Gastroesophageal sphincter (tissue), 4 donors: ENCODE measurements around the gene BANK1. TPM values are rescaled to one million over a fixed set of nuclear protein-coding genes. Genes with fewer than 3 reads are reported as not detected.

Experiments
- ATAC-seq: fragments of 150-250 bp; one replicate; pipeline ENCODE4 v1.9.1; 2016; ENCODE audit warnings: mild to moderate bottlenecking, moderate library complexity
- H3K27ac ChIP-seq, 4 donors: fragments of 200-600 bp; sonication (generic) in 3 of 4; 1 replicate in 3 of 4; 2 replicates in 1 of 4; pipeline ENCODE4 v1.5.1; 2016 to 2019
- H3K27me3 ChIP-seq: fragments of 200-600 bp; sonication (generic); one replicate; pipeline ENCODE4 v1.5.1; 2019
- H3K36me3 ChIP-seq, 2 donors: fragments of 200-600 bp; sonication (generic); one replicate each; pipeline ENCODE4 v1.5.1; 2019; ENCODE audit warnings: control low read depth in 1 of 2
- H3K4me1 ChIP-seq, 3 donors: fragments of 200-600 bp; sonication (generic); 1 replicate in 2 of 3; 2 replicates in 1 of 3; pipeline ENCODE4 v1.5.1; 2016 to 2019; ENCODE audit warnings: control low read depth in 2 of 3
- H3K4me3 ChIP-seq, 2 donors: fragments of 200-600 bp; sonication (generic); one replicate each; pipeline ENCODE4 v1.5.1; 2019; ENCODE audit warnings: mild to moderate bottlenecking in 1 of 2, moderate library complexity in 1 of 2
- H3K9me3 ChIP-seq, 3 donors: fragments of 200-600 bp; sonication (generic); one replicate each; pipeline ENCODE4 v1.5.1; 2017 to 2019; ENCODE audit warnings: control low read depth in 2 of 3
- EP300 ChIP-seq: sonication (generic); formaldehyde crosslinking; IDR thresholded peaks from one replicate; pipeline ENCODE4 v1.6.1; 2017; ENCODE audit warnings: antibody characterized with exemption, mild to moderate bottlenecking
- POLR2A ChIP-seq, 2 donors: fragments of 450-650 bp; IDR thresholded peaks; one replicate each; pipeline ENCODE4 v1.6.1; 2017; ENCODE audit warnings: antibody characterized with exemption in 2 of 2, mild to moderate bottlenecking in 2 of 2, moderate library complexity in 1 of 2
- POLR2AphosphoS5 ChIP-seq: sonication (generic); formaldehyde crosslinking; IDR thresholded peaks from one replicate; pipeline ENCODE4 v1.6.1; 2017; ENCODE audit warnings: antibody characterized with exemption
- WGBS, 2 donors: methylation state at CpG; one replicate each; pipeline ENCODE4 v1.1.5; 2018; ENCODE audit warnings: low coverage in 1 of 2; 5-methylcytosine and 5-hydroxymethylcytosine counted together
- total RNA-seq, 4 donors: library from RNA; depleted of rRNA; stranded (reverse); fragments of >200 nt; gene quantifications; one replicate each; pipeline ENCODE4 v1.1.0, GENCODE V29; 2016
- TF ChIP-seq, protein P1 (sequence below), 4 experiments: fragments of 200-600 bp in 2 of 4; fragments of 450-650 bp in 2 of 4; sonication (generic) in 1 of 4; IDR thresholded peaks; one replicate each; pipeline ENCODE4 v1.5.1; 2017 to 2019; ENCODE audit warnings: antibody characterized with exemption in 4 of 4, mild to moderate bottlenecking in 2 of 4, moderate library complexity in 2 of 4

Gene BANK1
- total RNA-seq, 4 donors from 2014 or later: 0.62 to 4.6 (median 0.81) TPM

DNA sequence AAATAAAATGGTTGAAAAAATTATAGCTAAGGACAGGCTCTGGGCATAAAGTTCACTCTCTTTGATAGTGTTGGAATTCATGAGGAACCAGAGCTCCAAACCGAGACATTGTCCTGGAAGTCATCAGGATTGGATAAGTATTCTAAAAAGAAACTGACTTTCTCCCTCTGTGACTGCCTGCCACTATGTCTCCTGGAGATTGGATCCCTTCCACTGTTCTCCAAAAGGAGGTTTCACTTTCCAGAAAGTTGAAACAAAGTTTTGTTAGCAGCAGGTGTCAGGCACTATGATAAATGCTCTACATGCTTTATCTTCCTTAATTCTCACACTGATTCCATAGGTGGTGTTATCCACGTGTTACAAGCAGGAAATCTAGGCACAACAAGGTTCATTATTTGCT, 16.8 kb downstream of the BANK1 start:
- H3K9me3 ChIP-seq: no peaks in the 10 kb centered on the region
- 33 to 56% methylated on average over 2 of the region's 2 CpGs for WGBS, 2 donors
- no peaks in the 10 kb centered on the region for H3K4me1 ChIP-seq
- ATAC-seq: no peak
- TF ChIP-seq EP300 (no peak), POLR2A (IDR thresholded peaks at IDR 0.05) (no peak), POLR2AphosphoS5 (no peak)
- TF ChIP-seq, protein P1, sequence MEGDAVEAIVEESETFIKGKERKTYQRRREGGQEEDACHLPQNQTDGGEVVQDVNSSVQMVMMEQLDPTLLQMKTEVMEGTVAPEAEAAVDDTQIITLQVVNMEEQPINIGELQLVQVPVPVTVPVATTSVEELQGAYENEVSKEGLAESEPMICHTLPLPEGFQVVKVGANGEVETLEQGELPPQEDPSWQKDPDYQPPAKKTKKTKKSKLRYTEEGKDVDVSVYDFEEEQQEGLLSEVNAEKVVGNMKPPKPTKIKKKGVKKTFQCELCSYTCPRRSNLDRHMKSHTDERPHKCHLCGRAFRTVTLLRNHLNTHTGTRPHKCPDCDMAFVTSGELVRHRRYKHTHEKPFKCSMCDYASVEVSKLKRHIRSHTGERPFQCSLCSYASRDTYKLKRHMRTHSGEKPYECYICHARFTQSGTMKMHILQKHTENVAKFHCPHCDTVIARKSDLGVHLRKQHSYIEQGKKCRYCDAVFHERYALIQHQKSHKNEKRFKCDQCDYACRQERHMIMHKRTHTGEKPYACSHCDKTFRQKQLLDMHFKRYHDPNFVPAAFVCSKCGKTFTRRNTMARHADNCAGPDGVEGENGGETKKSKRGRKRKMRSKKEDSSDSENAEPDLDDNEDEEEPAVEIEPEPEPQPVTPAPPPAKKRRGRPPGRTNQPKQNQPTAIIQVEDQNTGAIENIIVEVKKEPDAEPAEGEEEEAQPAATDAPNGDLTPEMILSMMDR (IDR thresholded peaks at IDR 0.05): no peak
- no peak overlapping the region for H3K4me3 ChIP-seq
- no peak overlapping the region for H3K27ac ChIP-seq
- no peaks in the 10 kb centered on the region for H3K27me3 ChIP-seq
- H3K36me3 ChIP-seq: no peaks in the 10 kb centered on the region

DNA sequence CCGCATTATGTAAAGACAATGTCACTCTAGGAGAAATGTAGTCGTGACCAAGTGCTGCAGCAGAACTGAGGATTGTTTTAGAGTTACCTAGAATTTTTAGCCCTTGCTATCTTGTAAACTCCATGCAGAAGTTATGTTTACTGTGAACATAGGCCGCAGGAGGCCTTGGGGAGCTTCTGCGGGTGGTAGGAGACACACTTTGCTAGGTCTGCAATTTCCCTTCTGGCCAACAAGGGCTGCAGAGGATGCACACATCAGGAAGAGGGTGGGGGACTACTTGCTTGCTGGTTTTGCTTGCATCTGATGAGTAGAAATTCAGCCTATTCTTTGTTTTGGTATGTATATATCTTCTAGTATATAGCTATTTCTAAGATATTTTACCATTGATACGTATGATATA, 23.1 kb downstream of the BANK1 start:
- Histone ChIP-seq H3K27ac (no peak overlapping the region), H3K4me3 (no peak overlapping the region), H3K27me3 (no peaks in the 10 kb centered on the region), H3K9me3 (no peaks in the 10 kb centered on the region), H3K4me1 (no peaks in the 10 kb centered on the region), H3K36me3 (no peaks in the 10 kb centered on the region)
- 90 to 98% methylated on average over 3 to 4 of the region's 5 CpGs for WGBS, 2 donors
- no peak for ATAC-seq
- TF ChIP-seq EP300 (no peak), POLR2AphosphoS5 (no peak), POLR2A (IDR thresholded peaks at IDR 0.05) (no peak)
- TF ChIP-seq, protein P1 (IDR thresholded peaks at IDR 0.05): no peak

DNA sequence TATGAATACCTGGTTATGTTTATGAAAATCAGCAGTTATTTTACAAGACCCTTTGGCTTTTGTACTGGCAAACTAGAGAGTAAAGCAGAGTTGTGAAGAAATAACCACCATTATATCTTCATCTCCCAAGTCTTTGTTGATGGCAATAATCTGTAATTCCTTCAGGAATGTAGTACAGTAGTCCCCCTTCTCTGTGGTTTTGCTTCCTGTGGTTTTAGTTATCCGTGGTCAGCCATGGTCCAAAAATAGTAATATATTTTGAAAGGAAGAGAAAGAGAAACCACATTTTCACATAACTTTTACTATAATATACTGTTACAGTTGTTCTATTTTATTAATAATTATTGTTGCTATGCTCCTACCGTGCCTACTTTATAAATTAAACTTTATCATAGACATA, 27.8 kb downstream of the BANK1 start:
- no peak for ATAC-seq
- TF ChIP-seq POLR2AphosphoS5: no peak
- TF ChIP-seq, protein P1 (IDR thresholded peaks at IDR 0.05): no peak
- no peak for TF ChIP-seq EP300
- TF ChIP-seq POLR2A (IDR thresholded peaks at IDR 0.05): no peak
- Histone ChIP-seq H3K4me3 (no peak overlapping the region), H3K36me3 (no peaks in the 10 kb centered on the region), H3K9me3 (no peaks in the 10 kb centered on the region), H3K27ac (no peak overlapping the region), H3K27me3 (no peaks in the 10 kb centered on the region), H3K4me1 (no peaks in the 10 kb centered on the region)
- WGBS, 2 donors: 11 to 64% methylated on average over 1 to 2 of the region's 2 CpGs

DNA sequence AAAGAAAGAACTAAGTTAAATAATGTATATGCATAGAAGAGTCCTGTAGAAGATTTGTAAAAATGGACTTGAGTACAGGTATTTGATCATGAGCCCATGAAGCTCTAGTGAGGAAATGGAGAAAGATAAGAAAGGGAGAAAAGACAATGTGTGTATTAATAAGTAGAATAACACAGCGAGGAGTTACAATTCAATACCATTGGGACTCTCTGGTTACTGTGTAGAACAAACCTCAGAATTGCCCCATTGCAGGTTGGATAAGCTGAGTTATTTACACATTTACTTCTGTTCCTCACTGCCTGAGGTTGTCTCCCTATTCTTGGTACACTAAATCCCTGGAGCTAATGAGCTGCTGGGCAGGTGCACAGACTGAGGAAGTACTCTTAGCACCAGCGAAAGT, 33.3 kb downstream of the BANK1 start:
- TF ChIP-seq EP300 (no peak), POLR2AphosphoS5 (no peak), POLR2A (IDR thresholded peaks at IDR 0.05) (no peak)
- TF ChIP-seq, protein P1 (IDR thresholded peaks at IDR 0.05): no peak
- Histone ChIP-seq H3K36me3 (no peaks in the 10 kb centered on the region), H3K27ac (no peak overlapping the region), H3K4me1 (no peaks in the 10 kb centered on the region), H3K27me3 (no peaks in the 10 kb centered on the region), H3K4me3 (no peak overlapping the region), H3K9me3 (no peaks in the 10 kb centered on the region)
- no peak for ATAC-seq
- WGBS, 2 donors: 86% methylated on average over 2 of the region's 2 CpGs; no CpG with 5 or more reads in 1 of the 2 donors

DNA sequence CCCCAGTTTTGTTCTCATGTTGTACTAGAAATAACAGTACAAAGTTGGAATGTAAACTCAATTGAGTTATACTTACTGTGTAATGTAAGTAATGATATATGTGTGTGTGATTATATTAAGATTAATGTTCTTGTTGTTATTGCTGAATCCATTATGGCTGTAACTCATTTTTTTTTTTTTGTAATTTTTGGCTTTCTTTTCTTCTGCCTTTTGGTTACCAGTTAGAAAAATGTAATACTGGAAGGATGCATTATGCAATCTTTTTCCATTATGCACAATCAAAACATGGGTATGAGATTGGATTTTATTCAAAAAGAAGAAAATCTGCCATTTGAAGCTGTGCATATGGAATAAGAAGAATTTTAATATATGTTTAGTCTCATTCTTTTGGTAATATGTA, 34.0 kb downstream of the BANK1 start:
- TF ChIP-seq, protein P1 (IDR thresholded peaks at IDR 0.05): no peak
- TF ChIP-seq POLR2A (IDR thresholded peaks at IDR 0.05): no peak
- no peak for TF ChIP-seq EP300
- no peak for TF ChIP-seq POLR2AphosphoS5
- no peaks in the 10 kb centered on the region for H3K4me1 ChIP-seq
- no peak overlapping the region for H3K4me3 ChIP-seq
- no peak for ATAC-seq
- H3K27me3 ChIP-seq: no peaks in the 10 kb centered on the region
- H3K27ac ChIP-seq: no peak overlapping the region
- no peaks in the 10 kb centered on the region for H3K36me3 ChIP-seq
- H3K9me3 ChIP-seq: no peaks in the 10 kb centered on the region
